GF-D8 (cell line): ENCODE measurements around the gene VWA3A.
"Not testable (repeated sequence)": the region's sequence is repeated elsewhere in the genome, so short reads cannot be mapped to it uniquely, and the experiment has no call there.

Experiments used
- DNase-seq: peaks from one replicate; lab custom pipeline; 2025; lab: John Stamatoyannopoulos, UW

The VWA3A gene

GRCh38 chr16:22089910-22090309 lies 2.4 kb upstream of the VWA3A start:
- DNase-seq: no peak

- no peak for DNase-seq
These were observed 620 bp upstream of the VWA3A start for GRCh38 chr16:22091721-22092120.

- no peak for DNase-seq
These were observed 990 bp downstream of the VWA3A start for GRCh38 chr16:22093331-22093730.

GRCh38 chr16:22093996-22094395 lies 1.7 kb downstream of the VWA3A start:
- no peak for DNase-seq

GRCh38 chr16:22098405-22099255 lies 6.3 kb downstream of the VWA3A start:
- peak; percentile 8 for DNase-seq

- no peak for DNase-seq
These were observed 7.1 kb downstream of the VWA3A start for GRCh38 chr16:22099256-22099975.

- no peak for DNase-seq
These were observed 11.1 kb downstream of the VWA3A start for GRCh38 chr16:22103441-22103840.

- DNase-seq: no peak
These were observed 17.0 kb downstream of the VWA3A start for GRCh38 chr16:22109258-22109898.

- not testable (repeated sequence) for DNase-seq
These were observed 19.3 kb downstream of the VWA3A start for GRCh38 chr16:22111629-22112028.

- no peak for DNase-seq
These were observed 23.9 kb downstream of the VWA3A start for GRCh38 chr16:22116095-22116700.

GRCh38 chr16:22117609-22118008 lies 25.3 kb downstream of the VWA3A start:
- DNase-seq: no peak

- no peak for DNase-seq
These were observed 28.1 kb downstream of the VWA3A start for GRCh38 chr16:22120440-22120839.

GRCh38 chr16:22122239-22122638 lies 29.9 kb downstream of the VWA3A start:
- DNase-seq: no peak

- peak; percentile 83 for DNase-seq
These were observed 30.8 kb downstream of the VWA3A start for GRCh38 chr16:22123146-22123545.

GRCh38 chr16:22123759-22124490 lies 31.6 kb downstream of the VWA3A start:
- no peak for DNase-seq

- DNase-seq: no peak
These were observed 32.4 kb downstream of the VWA3A start for GRCh38 chr16:22124583-22125284.

GRCh38 chr16:22126037-22126558 lies 33.8 kb downstream of the VWA3A start:
- DNase-seq: no peak

GRCh38 chr16:22128537-22128936 lies 36.2 kb downstream of the VWA3A start:
- not testable (repeated sequence) for DNase-seq

- DNase-seq: no peak
These were observed 38.2 kb downstream of the VWA3A start for GRCh38 chr16:22130528-22130927.

- no peak for DNase-seq
These were observed 40.5 kb downstream of the VWA3A start for GRCh38 chr16:22132801-22133200.

- DNase-seq: no peak
These were observed 46.1 kb downstream of the VWA3A start for GRCh38 chr16:22138482-22138881.
